Measurements from ENCODE around the gene TJP3.

Gene TJP3

GRCh38 chr19:3743486-3743885, 35.3 kb downstream of the TJP3 start:
- CTCF ChIA-PET = no interaction called here
- no peak for TF ChIP-seq CTCF (IDR thresholded peaks at IDR 0.05; ENCODE audit: control extremely low read depth, extremely low read depth, low read depth, missing control alignments)
- POLR2A ChIA-PET = interaction anchor here (0.6 kb wide), 1 partner anchor 50 kb away, joined by 6 read pairs; no protein-coding TSS in a partner anchor
- no peak for DNase-seq (ENCODE audit: extremely low spot score)

- DNase-seq (ENCODE audit: extremely low spot score) = no peak
- no peak for TF ChIP-seq CTCF (IDR thresholded peaks at IDR 0.05; ENCODE audit: control extremely low read depth, extremely low read depth, low read depth, missing control alignments)
- POLR2A ChIA-PET = no interaction called here
- CTCF ChIA-PET = no interaction called here
Observed at GRCh38 chr19:3745363-3746045, 37.3 kb downstream of the TJP3 start.

GRCh38 chr19:3746371-3747056, 38.3 kb downstream of the TJP3 start:
- no peak for TF ChIP-seq CTCF (IDR thresholded peaks at IDR 0.05; ENCODE audit: control extremely low read depth, extremely low read depth, low read depth, missing control alignments)
- CTCF ChIA-PET = interaction anchor here (1.0 kb wide), 1 partner anchor 9 kb away, joined by 4 read pairs; no protein-coding TSS in a partner anchor
- POLR2A ChIA-PET = no interaction called here
- DNase-seq (ENCODE audit: extremely low spot score) = no peak

GRCh38 chr19:3748965-3749364, 40.8 kb downstream of the TJP3 start:
- TF ChIP-seq CTCF (IDR thresholded peaks at IDR 0.05; ENCODE audit: control extremely low read depth, extremely low read depth, low read depth, missing control alignments) = no peak
- POLR2A ChIA-PET = no interaction called here
- DNase-seq (ENCODE audit: extremely low spot score) = no peak
- CTCF ChIA-PET = interaction anchor here (1.3 to 1.7 kb wide), 2 partner anchors 73 to 74 kb away, joined by 3 read pairs; no protein-coding TSS in a partner anchor

- ChIA-PET POLR2A (no interaction called here), CTCF (interaction anchor here (1.1 to 1.7 kb wide), 5 partner anchors 32 to 205 kb away, joined by 3 to 4 read pairs (median 3); no protein-coding TSS in a partner anchor)
- no peak for DNase-seq (ENCODE audit: extremely low spot score)
- no peak for TF ChIP-seq CTCF (IDR thresholded peaks at IDR 0.05; ENCODE audit: control extremely low read depth, extremely low read depth, low read depth, missing control alignments)
Observed at GRCh38 chr19:3750211-3750610, 42.0 kb downstream of the TJP3 start.

GRCh38 chr19:3751236-3751635, 43.1 kb downstream of the TJP3 start:
- no peak for TF ChIP-seq CTCF (IDR thresholded peaks at IDR 0.05; ENCODE audit: control extremely low read depth, extremely low read depth, low read depth, missing control alignments)
- CTCF ChIA-PET = no interaction called here
- POLR2A ChIA-PET = no interaction called here
- no peak for DNase-seq (ENCODE audit: extremely low spot score)
